ENCODE results near the gene BATF3.
"Not testable (repeated sequence)": the region's sequence is repeated elsewhere in the genome, so short reads cannot be mapped to it uniquely, and the experiment has no call there.

The BATF3 gene, protein sequence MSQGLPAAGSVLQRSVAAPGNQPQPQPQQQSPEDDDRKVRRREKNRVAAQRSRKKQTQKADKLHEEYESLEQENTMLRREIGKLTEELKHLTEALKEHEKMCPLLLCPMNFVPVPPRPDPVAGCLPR

GRCh38 chr1:212699625-212700222 lies at the start of gene BATF3:
Gene BATF3, minus strand, starts transcription at chr1:212699840. Its CDS starts 78 bp downstream, at chr1:212699762.
- DNase-seq (ENCODE audit: low read depth): no peak

DNA sequence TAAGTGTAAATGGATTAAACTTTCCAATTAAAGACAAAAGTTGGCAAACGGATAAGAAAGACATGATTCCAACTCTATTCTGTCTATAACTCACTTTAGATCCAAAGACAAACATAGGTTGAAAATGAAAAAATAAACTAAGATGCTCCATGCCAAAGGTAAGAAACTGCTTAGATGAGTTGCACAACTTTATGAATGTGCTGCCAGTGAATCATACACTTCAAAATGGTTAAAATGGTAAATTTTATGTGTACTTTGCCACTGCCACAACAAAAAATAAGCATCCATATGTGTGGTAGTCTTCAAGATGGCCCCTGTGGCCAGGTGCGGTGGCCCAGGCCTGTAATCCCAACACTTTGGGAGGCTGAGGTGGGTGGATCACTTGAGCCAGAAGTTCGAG lies 46.9 kb upstream of the BATF3 start:
- DNase-seq (ENCODE audit: low read depth): no peak

DNA sequence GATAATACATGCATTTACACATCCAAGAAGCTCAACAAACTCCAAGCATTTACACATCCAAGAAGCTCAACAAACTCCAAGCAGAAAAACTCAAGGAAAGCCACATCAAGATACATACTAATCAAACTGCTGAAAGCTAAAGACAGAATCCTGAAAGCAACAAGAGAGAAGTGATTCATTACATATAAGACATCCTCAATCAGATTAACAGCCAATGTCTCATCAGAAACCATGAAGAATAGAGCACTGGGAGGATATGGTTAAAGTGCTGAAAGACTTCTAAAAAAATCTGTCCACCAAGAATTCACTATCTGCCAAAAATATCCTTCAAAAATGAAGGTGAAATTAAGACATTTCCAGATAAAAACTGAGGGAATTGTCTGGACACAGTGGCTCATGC lies 45.7 kb upstream of the BATF3 start:
- DNase-seq (ENCODE audit: low read depth): no peak

- DNase-seq (ENCODE audit: low read depth): no peak
These were observed 44.3 kb upstream of the BATF3 start for GRCh38 chr1:212743901-212744475.

DNA sequence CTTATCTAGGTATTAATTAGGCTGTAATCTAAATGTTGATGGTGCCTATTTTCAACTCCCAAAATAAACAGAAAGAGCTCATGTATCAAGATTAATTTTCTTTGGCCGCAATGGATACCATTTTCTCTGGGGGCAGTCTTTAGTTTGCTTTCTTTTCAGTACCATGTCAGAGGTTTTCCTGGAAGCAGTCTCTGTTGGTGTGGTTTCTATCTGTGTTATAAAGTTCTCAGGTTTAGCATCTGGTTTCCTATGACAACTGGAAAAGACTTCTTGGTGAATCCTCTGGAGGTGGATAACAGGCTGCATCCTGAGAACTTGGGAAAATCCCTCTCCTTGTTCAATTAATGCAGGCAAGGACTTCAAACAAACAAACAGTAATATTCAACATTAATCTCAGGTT lies 38.7 kb upstream of the BATF3 start:
- DNase-seq (ENCODE audit: low read depth): no peak

- DNase-seq (ENCODE audit: low read depth): no peak
These were observed 37.9 kb upstream of the BATF3 start for GRCh38 chr1:212737559-212737958.

- DNase-seq (ENCODE audit: low read depth): no peak
These were observed 33.5 kb upstream of the BATF3 start for GRCh38 chr1:212733109-212733508.

DNA sequence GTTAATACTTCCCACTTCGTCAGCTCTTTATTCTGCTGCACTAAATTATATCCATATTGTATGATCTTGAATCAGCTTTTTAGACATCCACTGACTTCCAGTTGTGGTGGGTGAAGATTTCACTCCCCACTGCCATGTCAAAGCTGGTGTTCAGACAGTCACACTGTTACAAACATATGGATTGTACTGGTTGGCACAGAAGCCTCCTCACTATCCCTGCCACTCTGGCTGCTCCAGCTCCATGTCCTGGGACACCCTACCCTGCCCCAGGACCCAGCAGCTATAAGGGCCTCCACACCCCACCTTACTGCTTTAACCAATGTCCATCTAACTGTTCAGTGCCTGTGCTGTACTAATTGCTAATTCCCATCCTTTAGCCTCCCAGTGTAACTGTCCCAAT lies 32.0 kb upstream of the BATF3 start:
- DNase-seq (ENCODE audit: low read depth): no peak

DNA sequence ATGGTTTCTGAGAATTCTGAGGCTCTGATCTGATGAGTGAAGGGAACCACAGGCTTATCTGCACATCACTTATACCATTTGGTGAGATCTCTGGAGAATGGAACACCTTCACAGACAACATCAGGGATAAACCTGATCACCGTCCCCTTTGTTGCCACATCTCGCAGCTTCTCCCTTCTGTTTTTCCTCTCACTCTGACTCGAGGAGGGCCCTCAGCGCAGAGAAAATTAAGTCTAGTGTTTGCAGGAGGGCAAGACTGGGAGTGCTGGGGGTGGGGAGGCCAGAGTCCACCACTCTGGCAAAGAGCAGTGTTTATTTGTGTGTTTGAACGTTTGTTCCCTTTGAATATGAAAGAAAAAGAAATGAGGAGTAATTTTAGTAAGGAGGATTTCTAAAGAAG lies 29.0 kb upstream of the BATF3 start:
- no peak for DNase-seq (ENCODE audit: low read depth)

- peak; percentile 37 for DNase-seq (ENCODE audit: low read depth)
These were observed 27.9 kb upstream of the BATF3 start for GRCh38 chr1:212727386-212728181.

DNA sequence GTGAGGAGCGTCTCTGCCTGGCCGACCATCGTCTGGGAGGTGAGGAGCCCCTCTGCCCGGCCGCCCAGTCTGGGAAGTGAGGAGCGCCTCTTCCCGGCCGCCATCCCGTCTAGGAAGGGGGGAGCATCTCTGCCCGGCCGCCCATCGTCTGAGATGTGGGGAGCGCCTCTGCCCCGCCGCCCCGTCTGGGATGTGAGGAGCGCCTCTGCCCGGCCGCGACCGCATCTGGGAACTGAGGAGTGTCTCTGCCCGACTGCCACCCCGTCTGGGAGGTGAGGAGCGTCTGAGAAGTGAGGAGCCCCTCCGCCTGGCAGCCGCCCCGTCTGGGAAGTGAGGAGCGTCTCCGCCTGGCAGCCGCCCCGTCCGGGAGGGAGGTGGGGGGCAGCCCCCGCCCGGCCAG lies 25.0 kb upstream of the BATF3 start:
- not testable (repeated sequence) for DNase-seq (ENCODE audit: low read depth)

GRCh38 chr1:212722270-212722957 lies 22.8 kb upstream of the BATF3 start:
- no peak for DNase-seq (ENCODE audit: low read depth)

DNA sequence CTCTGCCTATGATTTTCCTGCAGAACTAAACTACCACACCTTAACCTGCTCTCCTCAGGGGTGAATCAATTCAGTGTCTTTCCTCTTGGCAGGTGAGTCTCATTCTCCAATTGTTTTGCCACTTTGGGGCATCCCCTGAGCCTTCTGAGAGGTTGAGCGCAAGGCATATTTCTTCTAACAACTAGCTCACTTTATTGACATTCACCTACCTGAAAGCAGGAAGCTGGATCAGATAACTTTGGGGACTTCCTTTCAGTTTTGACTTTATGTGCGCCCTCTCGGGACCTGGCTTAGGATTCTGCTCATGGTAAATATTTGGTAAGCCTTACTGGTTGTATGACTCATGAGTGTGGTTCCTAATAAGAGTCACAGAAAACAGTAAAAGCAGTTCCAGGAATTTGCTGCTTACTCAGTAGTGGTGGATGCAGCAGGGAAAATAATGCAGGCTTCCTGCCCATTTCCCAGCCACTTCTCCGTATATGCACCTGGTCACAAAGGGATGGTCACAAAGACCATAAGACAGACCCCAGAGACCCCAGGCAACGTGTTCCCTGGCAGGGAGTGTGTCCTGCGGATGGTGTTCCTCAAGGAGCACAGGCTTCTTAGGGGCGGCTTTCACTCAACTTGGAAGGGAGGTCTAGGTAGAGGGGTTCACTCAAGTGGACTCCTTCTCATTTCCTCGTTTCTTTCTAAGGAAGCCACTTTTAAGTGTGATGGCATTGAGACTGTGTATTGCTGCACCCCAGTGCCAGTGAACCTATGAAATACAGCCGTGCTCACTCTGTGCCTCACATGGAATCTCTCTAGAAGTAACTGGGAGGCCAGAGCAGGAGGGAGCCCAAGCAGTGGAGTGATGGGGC lies 22.0 kb upstream of the BATF3 start:
- DNase-seq (ENCODE audit: low read depth): peak; percentile 61

GRCh38 chr1:212719633-212720032 lies 20.0 kb upstream of the BATF3 start:
- DNase-seq (ENCODE audit: low read depth): no peak

- no peak for DNase-seq (ENCODE audit: low read depth)
These were observed 18.9 kb upstream of the BATF3 start for GRCh38 chr1:212718499-212718898.

DNA sequence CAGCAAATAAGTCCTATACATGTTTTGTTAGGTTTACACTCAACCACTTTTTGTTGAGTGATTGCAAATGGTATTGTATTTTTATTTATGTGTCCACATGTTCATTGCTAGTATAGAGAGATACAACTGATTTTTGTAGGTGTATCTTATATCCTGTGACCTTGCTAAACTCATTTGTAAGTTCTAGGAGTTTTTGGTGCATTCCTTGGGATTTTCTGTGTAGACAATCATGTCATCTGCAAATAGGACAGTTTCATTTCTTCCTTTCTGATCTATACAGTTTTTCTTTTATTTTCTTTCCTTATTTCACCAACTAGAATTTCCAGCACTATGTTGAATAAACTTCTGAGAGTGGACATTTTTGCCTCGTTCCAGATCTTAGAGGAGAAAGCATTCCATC lies 16.5 kb upstream of the BATF3 start:
- no peak for DNase-seq (ENCODE audit: low read depth)

- DNase-seq (ENCODE audit: low read depth): no peak
These were observed 14.0 kb upstream of the BATF3 start for GRCh38 chr1:212713465-212714136.

GRCh38 chr1:212712451-212713303 lies 13.0 kb upstream of the BATF3 start:
- DNase-seq (ENCODE audit: low read depth): peak; percentile 75

- not testable (repeated sequence) for DNase-seq (ENCODE audit: low read depth)
These were observed 12.3 kb upstream of the BATF3 start for GRCh38 chr1:212711974-212712373.

DNA sequence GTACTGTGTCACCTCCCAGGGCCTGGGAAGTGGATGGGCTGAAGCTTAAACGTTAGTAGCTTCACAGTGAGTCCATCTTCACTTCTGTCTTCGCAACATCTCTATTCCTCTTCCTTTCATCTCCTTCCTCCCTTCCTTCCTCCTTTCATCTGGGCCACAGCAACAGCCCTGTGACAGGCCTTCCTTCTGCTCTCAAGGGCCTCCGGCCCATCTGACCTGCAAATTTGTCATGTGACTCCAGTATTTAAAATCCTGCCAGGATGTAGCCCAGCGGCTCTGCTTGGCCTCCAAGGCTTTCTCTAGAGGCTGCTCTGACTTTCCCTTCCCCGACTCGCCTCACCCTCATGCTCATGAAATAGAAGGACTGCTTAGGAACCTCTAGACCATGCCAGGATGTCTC lies 10.9 kb upstream of the BATF3 start:
- no peak for DNase-seq (ENCODE audit: low read depth)

Data from GM04503 (cell line).